HepG2 (cell line): Measurements from ENCODE around the gene ZNF512B. TPM values are rescaled to one million over a fixed set of nuclear protein-coding genes. Genes with fewer than 3 reads are reported as not detected.
A peak's percentile ranks its signal among the peaks of the same experiment; 100 is the strongest.
"Not testable (repeated sequence)": the region's sequence is repeated elsewhere in the genome, so short reads cannot be mapped to it uniquely, and the experiment has no call there.

Source experiments
- ATAC-seq: fragments of 200-7000 bp; cut with Tn5 transposase; 3 replicates; pipeline ENCODE4 v1.9.1; 2020; ENCODE audit warnings: mild to moderate bottlenecking, moderate library complexity
- BruUV-seq: library from RNA; stranded (reverse); fragments of 400-500 nt; replicated peaks from 2 replicates; lab custom pipeline; 2021; lab: Mats Ljungman, UMichigan
- CTCF ChIA-PET: fragments of 300-600 bp; formaldehyde crosslinking; extraction: SDS; loops from one replicate; lab custom pipeline; 2021; ENCODE audit warnings: low total read pairs, inconsistent platforms, low intra/inter-chr PET ratio; lab: Yijun Ruan, JAX
- POLR2A ChIA-PET: fragments of 350-600 bp; sonication (Branson Sonifier 250); formaldehyde crosslinking; loops from one replicate; lab custom pipeline; 2020; ENCODE audit warnings: antibody characterized with exemption, inconsistent platforms; lab: Yijun Ruan, JAX
- DNase-seq: peaks from one replicate; pipeline ENCODE4 v3.0.0-alpha.2; 2015; ENCODE audit warnings: low spot score
- FAIRE-seq: peaks from 3 replicates; lab custom pipeline; 2011; peaks lifted over from hg19 to GRCh38; lab: Jason Lieb, UNC
- H2AFZ ChIP-seq: one replicate; pipeline ENCODE4 v1.6.1; 2011; ENCODE audit warnings: low read length, inconsistent platforms
- H3K27ac ChIP-seq: fragments of 300-600 bp; 3 replicates; pipeline ENCODE4 v1.8.0; 2011; ENCODE audit warnings: mixed run types, mild to moderate bottlenecking, mixed read lengths, low read length, inconsistent platforms; ENCODE audit not compliant: insufficient read depth; ENCODE audit errors: extremely low read length
- H3K27me3 ChIP-seq, 2 experiments: fragments of 200-600 bp in 1 of 2; 2 replicates in 1 of 2; 3 replicates in 1 of 2; pipeline versions ENCODE4 v1.6.0 to v1.8.0; 2011; ENCODE audit warnings: low read length in 2 of 2, mild to moderate bottlenecking in 2 of 2, moderate library complexity in 2 of 2, inconsistent platforms in 1 of 2; ENCODE audit not compliant: insufficient read depth in 2 of 2, control insufficient read depth in 1 of 2
- H3K36me3 ChIP-seq, 2 experiments: fragments of 200-600 bp in 1 of 2; replicated peaks in 1 of 2; 2 replicates in 1 of 2; 3 replicates in 1 of 2; pipeline versions ENCODE4 v1.5.1 to v1.8.0; 2011; ENCODE audit warnings: low read length in 2 of 2, inconsistent platforms in 1 of 2; ENCODE audit not compliant: insufficient read depth in 2 of 2, control insufficient read depth in 1 of 2
- H3K4me1 ChIP-seq: 2 replicates; pipeline ENCODE4 v1.5.1; 2012; ENCODE audit warnings: low read length, inconsistent platforms; ENCODE audit not compliant: insufficient read depth
- H3K4me2 ChIP-seq: 2 replicates; pipeline ENCODE4 v1.6.0; 2011; ENCODE audit warnings: low read depth, low read length, inconsistent platforms
- H3K4me3 ChIP-seq, 3 experiments: fragments of 200-600 bp in 1 of 3; sonication (generic), shearing (Covaris generic) in 1 of 3; replicated peaks in 1 of 3; 2 replicates each; pipeline ENCODE4 v1.5.1; 2011 to 2016; ENCODE audit warnings: low read length in 3 of 3, inconsistent platforms in 2 of 3, low read depth in 2 of 3, mild to moderate bottlenecking in 2 of 3, control low read depth in 1 of 3, mixed read lengths in 1 of 3; ENCODE audit not compliant: insufficient read depth in 1 of 3
- H3K79me2 ChIP-seq: one replicate; pipeline ENCODE4 v1.6.1; 2011; ENCODE audit warnings: low read length, inconsistent platforms; ENCODE audit not compliant: insufficient read depth
- H3K9ac ChIP-seq: 2 replicates; pipeline ENCODE4 v1.6.0; 2011; ENCODE audit warnings: mild to moderate bottlenecking, low read depth, low read length, inconsistent platforms; ENCODE audit not compliant: insufficient read depth
- H3K9me3 ChIP-seq: 2 replicates; pipeline ENCODE4 v1.5.1; 2012; ENCODE audit warnings: mild to moderate bottlenecking, low read length
- H4K20me1 ChIP-seq: 2 replicates; pipeline ENCODE4 v1.6.0; 2011; ENCODE audit warnings: inconsistent platforms, mild to moderate bottlenecking, low read length, moderate library complexity; ENCODE audit not compliant: insufficient read depth
- CHCHD3 ChIP-seq: sonication (generic); formaldehyde crosslinking; IDR thresholded peaks from 2 replicates; pipeline ENCODE4 v1.8.0; 2022; ENCODE audit warnings: mild to moderate bottlenecking, missing genetic modification reagents, moderate library complexity
- HNRNPUL1 ChIP-seq: fragments of 200-400 bp; formaldehyde crosslinking; IDR thresholded peaks from 2 replicates; pipeline ENCODE4 v1.6.1; 2017; ENCODE audit warnings: low read depth, mild to moderate bottlenecking, low read length, moderate library complexity
- KDM5B ChIP-seq: sonication (generic); formaldehyde crosslinking; IDR thresholded peaks from 2 replicates; pipeline ENCODE4 v1.4.0; 2020; ENCODE audit warnings: missing genetic modification reagents, mild to moderate bottlenecking, borderline replicate concordance
- RBM22 ChIP-seq: fragments of 200-400 bp; formaldehyde crosslinking; optimal IDR thresholded peaks from 2 replicates; pipeline ENCODE3; 2017; ENCODE audit warnings: mild to moderate bottlenecking, low read length, moderate library complexity
- SIX1 ChIP-seq: sonication (generic); formaldehyde crosslinking; IDR thresholded peaks from 2 replicates; pipeline ENCODE4 v1.4.0; 2020; ENCODE audit warnings: missing genetic modification reagents, borderline replicate concordance
- ZNF879 ChIP-seq: sonication (generic); formaldehyde crosslinking; IDR thresholded peaks from 2 replicates; pipeline ENCODE4 v1.8.1; 2023; ENCODE audit warnings: missing genetic modification reagents
- WGBS: methylation state at CpG from one replicate; pipeline ENCODE4 v1.1.6; 2017; ENCODE audit warnings: low lambda C conversion rate; 5-methylcytosine and 5-hydroxymethylcytosine counted together
- in situ Hi-C: cut with HindIII; loops from 2 replicates; pipeline ENCODE4 v1.10.0; 2017; ENCODE audit warnings: low pct_unique_long_range_greater_than_20kb; ENCODE audit not compliant: extremely low pct_ligation_motif_present
- intact Hi-C: fragments of 100-400 bp; cut with micrococcal nuclease; formaldehyde crosslinking; loops from one replicate; pipeline ENCODE4 v1.10.0; 2022; ENCODE audit not compliant: unreplicated experiment
- polyA plus RNA-seq, 8 experiments: library from polyadenylated mRNA; depleted of rRNA in 3 of 8; stranded (reverse) in 7 of 8; unstranded in 1 of 8; fragments of >200 nt; fragmentation: Illumina TruSeq in 4 of 8; extraction: Trizol in 4 of 8; gene quantifications; 2 replicates each; pipeline versions ENCODE4 v1.2.1 to v1.2.3, GENCODE V29; 2011 to 2016; ENCODE audit warnings: low read depth in 4 of 8, missing spikeins in 1 of 8, mixed read lengths in 1 of 8; ENCODE audit not compliant: insufficient read depth in 1 of 8
- total RNA-seq, 5 experiments: library from RNA; depleted of rRNA; stranded (reverse); fragments of >200 nt; fragmentation: Illumina TruSeq; extraction: Trizol; gene quantifications; 2 replicates each; pipeline ENCODE4 v1.2.3, GENCODE V29; 2016; ENCODE audit warnings: low read depth in 1 of 5

ZNF512B gene
- total and polyA plus RNA-seq, 2 of the 13 experiments (the other 11 are each of a cell fraction or from before 2014, with no cell fraction given): 11.5 to 30.6 TPM

GRCh38 chr20:64015635-64016034 is 45.9 kb upstream of the ZNF512B start:
- intact Hi-C loops (no loop called here), in situ Hi-C loops (no loop called here)
- no peak overlapping the region for H2AFZ ChIP-seq
- H3K4me3 ChIP-seq: no peak overlapping the region
- no peak for TF ChIP-seq CHCHD3 (CRISPR knock-in tag)
- TF ChIP-seq KDM5B (CRISPR knock-in tag): no peak
- TF ChIP-seq ZNF879 (CRISPR knock-in tag): no peak
- no peak for TF ChIP-seq HNRNPUL1
- no peak for TF ChIP-seq SIX1 (CRISPR knock-in tag)
- peak; percentile 27 for TF ChIP-seq RBM22
- DNase-seq (no peak), FAIRE-seq (no peak), ATAC-seq (no peak)
- no peaks in the 10 kb centered on the region for H3K27me3 ChIP-seq
- no peaks in the 10 kb centered on the region for H3K4me1 ChIP-seq
- ChIA-PET CTCF (no interaction called here), POLR2A (no interaction called here)
- 89% methylated on average over 2 of the region's 2 CpGs for WGBS
- BruUV-seq: no TSS peak
- peaks cover 2% of the 10 kb centered on the region for H3K79me2 ChIP-seq
- no peaks in the 10 kb centered on the region for H3K9me3 ChIP-seq
- peaks cover 56 to 75% of the 10 kb centered on the region in 2 experiments for H3K36me3 ChIP-seq
- no peak overlapping the region for H3K27ac ChIP-seq
- H4K20me1 ChIP-seq: no peaks in the 10 kb centered on the region
- no peak overlapping the region for H3K9ac ChIP-seq
- no peak overlapping the region for H3K4me2 ChIP-seq

GRCh38 chr20:64012385-64013154 is 42.8 kb upstream of the ZNF512B start:
- intact Hi-C loops, H2AFZ ChIP-seq, BruUV-seq, H3K27ac ChIP-seq, FAIRE-seq, H3K27me3 ChIP-seq, POLR2A ChIA-PET, H3K79me2 ChIP-seq, H3K4me1 ChIP-seq, in situ Hi-C loops, H3K9ac ChIP-seq, H4K20me1 ChIP-seq, H3K4me3 ChIP-seq, H3K4me2 ChIP-seq, ATAC-seq, H3K9me3 ChIP-seq, CTCF ChIA-PET, DNase-seq: not testable (repeated sequence)
- peaks cover 50 to 81% of the 10 kb centered on the region in 2 experiments for H3K36me3 ChIP-seq
- 94% methylated on average over 15 of the region's 20 CpGs for WGBS
